DOHH2 (cell line): Measurements from ENCODE around the gene SCLT1.

ENCODE experiments used
- CTCF ChIP-seq: fragments of 200-600 bp; sonication (generic); IDR thresholded peaks from one replicate; pipeline ENCODE4 v1.5.1; 2014; ENCODE audit warnings: antibody characterized with exemption, mild to moderate bottlenecking, low read depth, low read length; ENCODE audit not compliant: poor library complexity, severe bottlenecking
- EZH2phosphoT487 ChIP-seq: fragments of 200-600 bp; sonication (generic); IDR thresholded peaks from 2 replicates; pipeline ENCODE4 v1.6.1; 2017; ENCODE audit warnings: borderline replicate concordance, mild to moderate bottlenecking, antibody characterized with exemption, low read length, moderate library complexity, mixed read lengths

GRCh38 chr4:128879283-128879682 is 214.1 kb downstream of the SCLT1 start:
- no peak for TF ChIP-seq CTCF
- no peak for TF ChIP-seq EZH2phosphoT487
